PC-9 (cell line): ENCODE data around the gene CACNA1E. TPM values are rescaled to one million over a fixed set of nuclear protein-coding genes. Genes with fewer than 3 reads are reported as not detected.

Experiments used
- BruUV-seq: library from RNA; stranded (reverse); fragments of 400-500 nt; replicated peaks from 2 replicates; lab custom pipeline; 2021; lab: Mats Ljungman, UMichigan
- CTCF ChIA-PET: fragments of 300-600 bp; sonication (Branson Sonifier 250); formaldehyde crosslinking; loops from one replicate; lab custom pipeline; 2022; ENCODE audit warnings: antibody characterized with exemption; lab: Charles Lee
- POLR2A ChIA-PET: fragments of 300-600 bp; sonication (Branson Sonifier 250); formaldehyde crosslinking; loops from one replicate; lab custom pipeline; 2022; ENCODE audit warnings: antibody characterized with exemption; ENCODE audit not compliant: unreplicated experiment; lab: Charles Lee
- DNase-seq, 2 experiments: peaks; one replicate each; pipeline versions ENCODE4 v3.0.0 to v3.0.0-alpha.2; 2015 to 2022; ENCODE audit warnings: mixed read lengths in 1 of 2
- H2AFZ ChIP-seq: fragments of 200-600 bp; sonication (generic); 2 replicates; pipeline ENCODE4 v1.8.1; 2017; ENCODE audit warnings: antibody characterized with exemption
- H3F3A ChIP-seq: fragments of 200-600 bp; sonication (generic); 2 replicates; pipeline ENCODE4 v1.8.1; 2017; ENCODE audit warnings: antibody characterized with exemption, mild to moderate bottlenecking, low read depth; ENCODE audit not compliant: insufficient read depth
- H3K27ac ChIP-seq: fragments of 200-600 bp; sonication (generic); 2 replicates; pipeline ENCODE4 v1.6.1; 2016; ENCODE audit warnings: mixed run types
- H3K27me3 ChIP-seq: fragments of 200-600 bp; sonication (generic); 2 replicates; pipeline ENCODE4 v1.6.1; 2016; ENCODE audit warnings: low read depth, mixed run types; ENCODE audit not compliant: insufficient read depth
- H3K36me3 ChIP-seq: fragments of 200-600 bp; sonication (generic); 2 replicates; pipeline ENCODE4 v1.6.1; 2016; ENCODE audit warnings: low read depth, mixed run types
- H3K4me1 ChIP-seq: fragments of 200-600 bp; sonication (generic); replicated peaks from 2 replicates; pipeline ENCODE4 v1.6.1; 2016; ENCODE audit warnings: mixed run types; ENCODE audit not compliant: insufficient read depth
- H3K4me2 ChIP-seq: fragments of 200-600 bp; sonication (generic); 2 replicates; pipeline ENCODE4 v1.6.1; 2017; ENCODE audit warnings: mixed run types
- H3K4me3 ChIP-seq: fragments of 200-600 bp; sonication (generic); 2 replicates; pipeline ENCODE4 v1.6.1; 2016; ENCODE audit warnings: mixed run types
- H3K79me2 ChIP-seq: fragments of 200-600 bp; sonication (generic); 2 replicates; pipeline ENCODE4 v1.6.1; 2017; ENCODE audit warnings: low read depth, mixed run types
- H3K9me2 ChIP-seq: fragments of 200-600 bp; sonication (generic); 2 replicates; pipeline ENCODE4 v1.8.1; 2017; ENCODE audit warnings: mild to moderate bottlenecking; ENCODE audit not compliant: insufficient read depth
- H3K9me3 ChIP-seq: fragments of 200-600 bp; sonication (generic); 2 replicates; pipeline ENCODE4 v1.8.1; 2016; ENCODE audit warnings: low read depth; ENCODE audit not compliant: insufficient read depth
- H4K20me1 ChIP-seq: fragments of 200-600 bp; sonication (generic); 2 replicates; pipeline ENCODE4 v1.8.1; 2017; ENCODE audit not compliant: insufficient read depth
- CTCF ChIP-seq: fragments of 200-600 bp; sonication (generic); conservative IDR thresholded peaks from 2 replicates; pipeline ENCODE4 v1.6.1; 2017; ENCODE audit warnings: mixed run types, antibody characterized with exemption, mild to moderate bottlenecking, moderate library complexity
- EZH2 ChIP-seq: fragments of 200-600 bp; sonication (generic); IDR thresholded peaks from 2 replicates; pipeline ENCODE4 v1.8.0; 2017; ENCODE audit warnings: antibody characterized with exemption, low read depth
- intact Hi-C: fragments of 100-400 bp; cut with micrococcal nuclease; formaldehyde crosslinking; loops from one replicate; pipeline ENCODE4 v1.10.0; 2022; ENCODE audit not compliant: unreplicated experiment
- total RNA-seq: library from RNA; stranded (reverse); gene quantifications from 2 replicates; pipeline ENCODE4 v1.2.3, GENCODE V29; 2021

The CACNA1E gene
- total RNA-seq, 1 experiment from 2014 or later: not detected

- intact Hi-C loops: no loop called here
- POLR2A ChIA-PET: no interaction called here
- no TSS peak for BruUV-seq
- H3K79me2 ChIP-seq: no peaks in the 10 kb centered on the region
- no peak overlapping the region for H3K4me3 ChIP-seq
- H3K27ac ChIP-seq: no peak overlapping the region
- no peaks in the 10 kb centered on the region for H3K27me3 ChIP-seq
- H3F3A ChIP-seq: no peaks in the 10 kb centered on the region
- H4K20me1 ChIP-seq: no peaks in the 10 kb centered on the region
- no peaks in the 10 kb centered on the region for H3K4me1 ChIP-seq
- H3K4me2 ChIP-seq: no peak overlapping the region
- no peaks in the 10 kb centered on the region; the same call in 1 of the 2 replicates for H3K9me3 ChIP-seq
- no peak for DNase-seq
- no peaks in the 10 kb centered on the region for H3K36me3 ChIP-seq
- CTCF ChIA-PET: no interaction called here
- H2AFZ ChIP-seq: no peak overlapping the region
- TF ChIP-seq EZH2 (no peak), CTCF (no peak)
- H3K9me2 ChIP-seq: no peaks in the 10 kb centered on the region; the same call in 1 of the 2 replicates
Measured at GRCh38 chr1:181659321-181659957, 176.1 kb downstream of the CACNA1E start.

GRCh38 chr1:181660621-181661020 lies 177.3 kb downstream of the CACNA1E start:
- H4K20me1 ChIP-seq: no peaks in the 10 kb centered on the region
- intact Hi-C loops: no loop called here
- H3K9me3 ChIP-seq: no peaks in the 10 kb centered on the region; the same call in 1 of the 2 replicates
- CTCF ChIA-PET: no interaction called here
- no peak overlapping the region for H3K4me2 ChIP-seq
- H3K79me2 ChIP-seq: no peaks in the 10 kb centered on the region
- H3K27ac ChIP-seq: no peak overlapping the region
- no peaks in the 10 kb centered on the region for H3K9me2 ChIP-seq
- no peak overlapping the region for H2AFZ ChIP-seq
- no peaks in the 10 kb centered on the region for H3K27me3 ChIP-seq
- H3K4me3 ChIP-seq: no peak overlapping the region
- H3K36me3 ChIP-seq: no peaks in the 10 kb centered on the region
- TF ChIP-seq EZH2 (no peak), CTCF (no peak)
- no peaks in the 10 kb centered on the region for H3K4me1 ChIP-seq
- POLR2A ChIA-PET: no interaction called here
- no peak for DNase-seq
- H3F3A ChIP-seq: no peaks in the 10 kb centered on the region
- BruUV-seq: no TSS peak

DNA sequence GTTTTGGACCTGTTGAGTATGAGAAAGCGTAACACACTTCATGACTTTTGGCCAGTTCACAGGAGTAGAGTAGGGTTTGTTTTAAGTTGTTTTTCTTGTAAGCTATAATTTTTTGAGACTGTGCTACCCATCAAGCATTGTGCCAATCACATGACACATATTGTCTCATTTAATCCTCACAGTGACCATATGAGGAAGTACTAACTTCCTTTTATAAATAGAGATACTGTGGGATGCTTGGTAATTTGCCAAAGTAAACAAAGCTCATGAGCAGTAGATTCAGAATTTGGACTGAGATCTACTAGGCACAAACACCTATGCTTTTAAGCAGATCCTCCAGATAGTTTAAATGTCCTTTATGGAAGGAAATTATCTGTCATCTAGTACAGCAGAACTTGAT lies 178.3 kb downstream of the CACNA1E start:
- Histone ChIP-seq H3K4me1 (no peaks in the 10 kb centered on the region), H2AFZ (no peak overlapping the region), H3K36me3 (no peaks in the 10 kb centered on the region), H4K20me1 (no peaks in the 10 kb centered on the region), H3K4me2 (no peak overlapping the region), H3K27me3 (no peaks in the 10 kb centered on the region), H3K27ac (no peak overlapping the region), H3K9me2 (no peaks in the 10 kb centered on the region), H3K79me2 (no peaks in the 10 kb centered on the region), H3K9me3 (no peaks in the 10 kb centered on the region; the same call in 1 of the 2 replicates), H3K4me3 (no peak overlapping the region), H3F3A (no peaks in the 10 kb centered on the region)
- DNase-seq: no peak
- POLR2A ChIA-PET: no interaction called here
- intact Hi-C loops: no loop called here
- TF ChIP-seq CTCF: no peak
- no TSS peak for BruUV-seq
- CTCF ChIA-PET: no interaction called here
